ENCODE measurements around the gene PTX4. TPM values are rescaled to one million over a fixed set of nuclear protein-coding genes. Genes with fewer than 3 reads are reported as not detected.

Gene PTX4
- polyA plus RNA-seq, 3 donors = 0.19 TPM; not detected in 2

DNA sequence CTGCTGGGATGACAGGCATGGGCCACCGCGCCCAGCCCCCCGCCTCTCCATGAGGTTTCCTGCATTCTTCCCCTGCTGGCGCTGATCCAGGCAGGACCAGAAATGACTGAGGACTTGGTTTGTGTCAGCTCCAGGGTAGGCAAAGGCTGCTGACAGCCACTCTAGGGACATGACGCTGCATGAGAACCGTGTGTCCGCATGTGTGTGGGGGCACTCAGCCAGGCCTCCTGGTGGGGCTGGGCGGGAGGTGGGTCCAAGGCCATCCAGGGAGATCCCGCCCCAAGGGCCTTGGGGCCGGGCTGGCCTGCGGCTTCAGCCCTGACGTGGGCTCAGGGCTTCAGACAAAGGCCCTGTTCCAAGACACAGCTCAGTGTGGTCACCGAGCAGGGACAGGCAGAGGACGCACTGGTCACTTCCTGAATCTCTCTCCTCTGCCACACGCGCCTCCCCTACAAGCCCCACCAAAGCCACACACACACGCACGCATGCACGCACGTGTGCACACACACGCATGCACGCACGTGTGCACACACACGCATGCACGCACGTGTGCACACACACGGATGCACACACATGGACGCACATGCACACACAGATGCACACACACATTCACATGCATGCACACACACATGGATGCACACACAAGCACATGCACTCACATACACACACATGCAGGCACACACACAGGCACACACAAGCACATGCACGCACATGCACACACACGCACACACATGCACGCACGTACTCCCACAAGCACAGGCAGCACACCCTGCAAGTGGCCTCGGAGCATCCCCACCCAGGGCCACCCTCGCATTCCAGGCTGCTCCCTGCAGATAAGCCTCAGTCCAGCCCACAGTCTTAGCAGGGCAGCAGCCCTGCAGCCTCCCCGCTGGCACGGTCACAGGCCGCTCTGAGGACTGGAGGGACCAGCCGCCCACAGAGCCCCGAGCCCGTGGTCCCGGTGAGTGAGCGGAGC, 39.4 kb upstream of the PTX4 start:
- H3K4me1 Mint-ChIP-seq = peaks cover 2% of the 10 kb centered on the region
- Histone ChIP-seq H3K27me3 (ENCODE audit: control insufficient read depth in 2 of 2, insufficient read depth in 2 of 2, low read length in 2 of 2) (peaks cover 0 to 12% of the 10 kb centered on the region in 2 donors), H3K4me3 (replicated peaks in 1 of 3; ENCODE audit: low read depth in 2 of 3, low read length in 3 of 3) (no peak overlapping the region), H3K4me2 (replicated peaks; ENCODE audit: extremely low read depth, low read length, poor library complexity, severe bottlenecking) (no peak overlapping the region), H3K9me3 (replicated peaks in 1 of 2; ENCODE audit: control insufficient read depth in 1 of 2, insufficient read depth in 1 of 2, low read length in 2 of 2) (no peaks in the 10 kb centered on the region), H3K27ac (ENCODE audit: low read depth in 1 of 2, low read length in 2 of 2) (no peak overlapping the region), H3K9ac (ENCODE audit: insufficient read depth, low read length, poor library complexity, severe bottlenecking) (no peak overlapping the region), H2AFZ (ENCODE audit: insufficient read depth, low read depth, low read length, poor library complexity, severe bottlenecking) (no peak overlapping the region), H3K4me1 (ENCODE audit: control insufficient read depth in 1 of 2, insufficient read depth in 2 of 2, low read length in 2 of 2) (peaks cover under 1 to 2% of the 10 kb centered on the region in 2 donors), H4K20me1 (ENCODE audit: insufficient read depth, low read length) (no peaks in the 10 kb centered on the region), H3K36me3 (replicated peaks in 1 of 2; ENCODE audit: control insufficient read depth in 1 of 2, insufficient read depth in 2 of 2, low read length in 2 of 2) (no peaks in the 10 kb centered on the region), H3K79me2 (ENCODE audit: insufficient read depth, low read length) (no peaks in the 10 kb centered on the region)
- H3K27me3 Mint-ChIP-seq (ENCODE audit: low read depth in 3 of 3) = peaks cover 12 to 15% (median 13%) of the 10 kb centered on the region in 3 donors
- no peak for TF ChIP-seq CTCF (IDR thresholded peaks at IDR 0.05)
- H3K36me3 Mint-ChIP-seq = no peaks in the 10 kb centered on the region
- no peak for DNase-seq
- intact Hi-C loops (cut with micrococcal nuclease) = no loop called here
- no peak overlapping the region for H3K4me3 Mint-ChIP-seq
- WGBS (ENCODE audit: insufficient coverage) = 64% methylated on average over 41 of the region's 42 CpGs
- peaks cover 0 to 3% (median 0%) of the 10 kb centered on the region in 7 donors for H3K9me3 Mint-ChIP-seq
- H3K27ac Mint-ChIP-seq = peak overlapping the region in 1 of 7 donors; percentile 55

GRCh38 chr16:1526608-1527555, 38.1 kb upstream of the PTX4 start:
- intact Hi-C loops (cut with micrococcal nuclease) = no loop called here
- Histone ChIP-seq H3K9ac (ENCODE audit: insufficient read depth, low read length, poor library complexity, severe bottlenecking) (no peak overlapping the region), H3K36me3 (replicated peaks in 1 of 2; ENCODE audit: control insufficient read depth in 1 of 2, insufficient read depth in 2 of 2, low read length in 2 of 2) (no peaks in the 10 kb centered on the region), H3K27ac (ENCODE audit: low read depth in 1 of 2, low read length in 2 of 2) (no peak overlapping the region), H3K4me3 (replicated peaks in 1 of 3; ENCODE audit: low read depth in 2 of 3, low read length in 3 of 3) (no peak overlapping the region), H3K4me1 (ENCODE audit: control insufficient read depth in 1 of 2, insufficient read depth in 2 of 2, low read length in 2 of 2) (no peaks in the 10 kb centered on the region), H3K4me2 (replicated peaks; ENCODE audit: extremely low read depth, low read length, poor library complexity, severe bottlenecking) (no peak overlapping the region), H3K27me3 (ENCODE audit: control insufficient read depth in 2 of 2, insufficient read depth in 2 of 2, low read length in 2 of 2) (peaks cover 0 to under 1% of the 10 kb centered on the region in 2 donors), H4K20me1 (ENCODE audit: insufficient read depth, low read length) (no peaks in the 10 kb centered on the region), H3K9me3 (replicated peaks in 1 of 2; ENCODE audit: control insufficient read depth in 1 of 2, insufficient read depth in 1 of 2, low read length in 2 of 2) (no peaks in the 10 kb centered on the region), H2AFZ (ENCODE audit: insufficient read depth, low read depth, low read length, poor library complexity, severe bottlenecking) (peak overlapping the region; percentile 30), H3K79me2 (ENCODE audit: insufficient read depth, low read length) (no peaks in the 10 kb centered on the region)
- 63% methylated on average over 34 of the region's 38 CpGs for WGBS (ENCODE audit: insufficient coverage)
- H3K27me3 Mint-ChIP-seq (ENCODE audit: low read depth in 3 of 3) = peaks cover 2 to 8% (median 6%) of the 10 kb centered on the region in 3 donors
- peaks cover 2% of the 10 kb centered on the region for H3K4me1 Mint-ChIP-seq
- no peak for TF ChIP-seq CTCF (IDR thresholded peaks at IDR 0.05)
- H3K4me3 Mint-ChIP-seq = no peak overlapping the region
- no peaks in the 10 kb centered on the region for H3K36me3 Mint-ChIP-seq
- no peak overlapping the region for H3K27ac Mint-ChIP-seq
- DNase-seq = no peak
- H3K9me3 Mint-ChIP-seq = peaks cover 0 to 3% (median 0%) of the 10 kb centered on the region in 7 donors

Measured in CD14-positive monocyte (primary cell).